ENCODE measurements around the gene NLRP13. TPM values are rescaled to one million over a fixed set of nuclear protein-coding genes. Genes with fewer than 3 reads are reported as not detected.

Gene NLRP13
- total RNA-seq, 1 experiment from 2014 or later = not detected

DNA sequence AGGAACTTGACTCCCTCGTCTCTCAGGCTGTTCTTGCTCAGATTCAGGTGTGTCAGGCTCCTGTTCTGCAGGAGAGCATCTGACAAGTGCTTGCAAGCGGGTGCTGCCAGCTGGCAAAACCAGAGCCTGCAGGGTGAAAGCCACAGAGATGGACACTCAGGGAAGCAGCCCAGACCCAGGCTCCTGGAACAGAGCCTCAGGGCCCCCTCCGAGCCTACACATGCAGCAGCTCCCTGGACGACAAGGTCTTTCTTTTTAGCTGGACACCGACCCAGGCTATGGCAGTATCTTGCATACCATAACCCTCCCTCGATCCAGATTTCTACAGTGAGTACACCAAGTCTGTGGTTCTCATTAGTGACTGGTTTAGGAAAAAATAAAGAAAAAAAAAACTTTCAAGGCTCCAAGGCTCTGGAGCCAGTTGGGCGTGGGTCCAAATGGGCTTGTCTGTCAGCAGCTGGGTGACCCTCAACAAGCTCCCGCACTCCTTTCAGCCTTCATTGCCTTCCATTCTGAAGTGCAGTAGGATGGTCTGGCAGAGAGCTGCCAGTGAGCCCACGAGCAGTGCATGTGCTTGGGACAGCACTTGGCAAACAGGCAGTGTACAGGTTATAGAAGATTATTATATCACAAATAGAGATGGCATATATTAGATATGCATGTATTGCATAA, 29.9 kb downstream of the NLRP13 start:
- no peak for DNase-seq (ENCODE audit: low spot score)

DNA sequence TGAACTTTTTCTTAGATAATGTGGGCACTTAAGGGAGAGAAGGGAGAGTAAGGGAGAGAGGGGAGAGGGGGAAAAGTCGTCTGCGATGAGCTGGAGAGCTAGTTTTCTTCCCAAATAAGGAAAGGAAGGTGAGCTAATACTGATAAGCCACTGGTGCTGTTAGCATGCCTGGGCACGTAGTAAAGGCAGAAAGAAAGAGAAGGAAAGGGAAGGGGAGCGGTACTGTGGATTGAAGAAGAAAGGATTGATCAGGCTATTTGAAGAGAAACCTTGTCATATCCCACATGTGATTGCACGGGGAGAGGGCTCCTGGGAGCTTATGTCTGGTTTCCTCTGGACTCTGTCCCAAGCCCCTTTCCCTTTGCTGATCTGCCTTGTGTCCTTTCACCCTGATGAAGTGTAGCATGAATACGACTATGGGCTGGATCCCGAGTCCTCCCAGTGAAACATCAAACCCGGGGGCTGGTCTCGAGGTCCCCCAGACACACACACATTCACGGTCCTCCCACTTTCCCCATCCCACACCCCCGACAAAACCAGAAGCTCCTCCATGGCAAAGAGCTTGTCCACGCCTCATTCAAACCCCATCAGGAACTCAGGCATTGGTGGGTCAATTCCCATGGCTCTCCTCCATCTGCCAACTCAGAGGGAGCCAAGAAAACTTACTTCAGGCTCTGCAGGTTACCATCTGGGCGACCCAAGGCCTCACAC, 30.6 kb downstream of the NLRP13 start:
- DNase-seq (ENCODE audit: low spot score) = no peak

DNA sequence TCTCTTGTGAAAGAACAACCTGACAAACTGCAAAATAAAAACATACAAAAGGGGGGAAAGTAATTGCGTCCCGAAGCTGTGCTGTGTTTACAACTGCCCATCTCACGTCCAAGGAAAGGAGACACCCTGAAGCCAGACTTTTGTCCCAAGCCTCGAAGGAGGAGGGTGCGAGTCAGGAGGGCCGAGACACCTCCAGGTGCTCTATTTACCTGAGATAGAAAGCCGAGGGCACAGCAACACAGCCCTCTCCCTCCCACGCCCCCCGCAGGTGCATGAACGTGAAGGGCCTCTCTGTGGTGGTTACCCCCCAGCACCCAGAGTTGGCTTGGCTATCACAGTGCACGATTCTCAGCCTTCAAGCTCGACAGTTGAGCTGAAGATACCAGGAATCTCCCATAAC, 33.2 kb downstream of the NLRP13 start:
- no peak for DNase-seq (ENCODE audit: low spot score)

DNA sequence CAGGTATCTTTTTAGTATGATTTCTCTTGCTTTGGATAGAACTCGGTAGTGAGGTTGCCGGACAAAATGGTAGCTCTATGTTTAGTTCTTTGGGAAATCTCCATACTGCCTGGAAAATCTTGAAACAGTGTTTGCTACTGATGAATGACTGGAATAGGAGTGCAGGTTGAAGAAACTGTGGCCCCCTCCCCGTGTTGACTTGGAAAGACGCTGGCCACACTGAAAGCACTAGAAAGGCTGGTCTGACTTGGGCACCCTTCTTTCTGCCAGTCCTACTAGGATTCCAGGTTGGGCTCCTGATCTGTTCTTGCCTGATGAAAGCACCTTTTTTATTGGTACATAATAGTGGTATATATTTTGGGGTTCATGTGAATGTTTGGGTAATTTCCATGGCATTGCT, 49.5 kb downstream of the NLRP13 start:
- DNase-seq (ENCODE audit: low spot score) = no peak

DNA sequence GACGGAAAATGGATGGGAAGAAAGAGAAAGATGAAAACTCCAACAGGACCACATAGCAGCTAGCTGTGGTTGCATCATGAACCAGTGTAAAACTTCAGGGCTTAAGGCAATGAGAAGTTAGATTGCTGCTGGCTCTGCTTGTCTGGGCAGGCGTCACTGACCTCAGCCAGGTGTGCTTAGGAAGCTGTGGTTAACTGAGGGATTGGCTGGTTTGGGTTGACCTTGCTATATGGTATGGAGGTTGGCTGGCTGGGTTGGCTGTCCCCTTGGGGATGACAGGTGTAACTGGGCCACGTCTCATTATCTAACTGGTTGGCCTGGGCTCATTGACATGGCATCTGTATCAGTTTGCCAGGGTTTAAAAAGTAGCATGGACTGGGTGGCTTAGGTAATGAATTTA, 54.9 kb downstream of the NLRP13 start:
- no peak for DNase-seq (ENCODE audit: low spot score)

DNA sequence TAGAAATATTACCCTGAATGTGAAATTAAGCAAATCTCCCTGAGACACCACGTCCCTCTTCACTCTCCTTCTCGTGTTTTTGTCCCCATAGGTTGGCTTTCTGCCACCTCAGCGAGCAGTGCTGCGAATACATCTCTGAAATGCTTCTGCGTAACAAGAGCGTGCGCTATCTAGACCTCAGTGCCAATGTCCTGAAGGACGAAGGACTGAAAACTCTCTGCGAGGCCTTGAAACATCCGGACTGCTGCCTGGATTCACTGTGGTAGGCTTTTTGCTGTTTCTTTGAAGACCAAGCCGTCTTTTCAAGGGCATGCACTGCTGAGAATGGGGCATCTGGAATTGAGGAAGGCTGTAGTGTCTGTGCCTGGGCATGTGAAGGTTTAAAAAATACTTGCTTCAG, 61.4 kb downstream of the NLRP13 start:
- DNase-seq (ENCODE audit: low spot score) = no peak

DNA sequence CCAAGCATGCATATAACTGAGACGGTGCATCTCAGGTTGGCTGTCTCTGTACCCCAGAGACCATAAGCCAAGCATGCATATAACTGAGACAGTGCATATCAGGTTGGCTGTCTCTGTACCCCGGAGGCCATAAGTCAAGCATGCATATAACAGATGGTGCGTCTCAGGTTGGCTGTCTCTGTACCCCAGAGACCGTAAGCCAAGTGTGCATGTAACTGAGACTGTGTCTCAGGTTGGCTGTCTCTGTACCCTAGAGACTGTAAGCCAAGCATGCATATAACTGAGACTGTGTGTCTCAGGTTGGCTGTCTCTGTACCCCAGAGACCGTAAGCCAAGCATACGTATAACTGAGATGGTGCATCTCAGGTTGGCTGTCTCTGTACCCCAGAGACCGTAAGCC, 65.0 kb downstream of the NLRP13 start:
- no peak for DNase-seq (ENCODE audit: low spot score)

DNA sequence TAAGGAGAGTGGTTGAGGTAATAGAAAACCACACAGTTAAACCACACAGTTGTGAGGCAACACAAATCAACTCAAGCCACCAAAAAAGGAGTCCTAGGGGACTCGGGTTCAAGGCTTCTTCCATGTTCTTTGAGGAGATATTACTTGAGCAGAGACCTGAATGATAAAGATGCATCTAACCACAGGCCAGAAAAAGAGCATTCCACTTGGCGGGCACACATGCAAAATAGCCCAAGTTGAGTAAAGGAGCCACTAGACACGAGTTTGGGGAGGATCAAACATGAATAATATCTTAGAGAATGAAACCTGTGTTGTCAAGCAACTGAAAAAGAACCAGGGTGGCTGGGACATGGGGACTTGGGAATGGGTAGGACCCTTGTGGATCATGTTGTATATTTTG, 65.6 kb downstream of the NLRP13 start:
- DNase-seq (ENCODE audit: low spot score) = no peak

DNA sequence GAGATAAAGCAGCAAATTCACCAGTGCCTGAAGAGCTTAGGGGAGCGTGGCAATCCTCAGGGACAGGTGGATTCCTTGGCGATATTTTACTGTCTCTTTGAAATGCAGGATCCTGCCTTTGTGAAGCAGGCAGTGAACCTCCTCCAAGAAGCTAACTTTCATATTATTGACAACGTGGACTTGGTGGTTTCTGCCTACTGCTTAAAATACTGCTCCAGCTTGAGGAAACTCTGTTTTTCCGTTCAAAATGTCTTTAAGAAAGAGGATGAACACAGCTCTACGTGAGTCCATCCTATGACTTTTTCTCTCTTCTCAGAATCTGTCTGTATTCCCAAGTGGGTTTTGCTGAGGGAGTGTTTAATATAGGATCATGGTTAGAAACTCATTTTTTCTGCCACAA, 73.2 kb downstream of the NLRP13 start:
- no peak for DNase-seq (ENCODE audit: low spot score)

DNA sequence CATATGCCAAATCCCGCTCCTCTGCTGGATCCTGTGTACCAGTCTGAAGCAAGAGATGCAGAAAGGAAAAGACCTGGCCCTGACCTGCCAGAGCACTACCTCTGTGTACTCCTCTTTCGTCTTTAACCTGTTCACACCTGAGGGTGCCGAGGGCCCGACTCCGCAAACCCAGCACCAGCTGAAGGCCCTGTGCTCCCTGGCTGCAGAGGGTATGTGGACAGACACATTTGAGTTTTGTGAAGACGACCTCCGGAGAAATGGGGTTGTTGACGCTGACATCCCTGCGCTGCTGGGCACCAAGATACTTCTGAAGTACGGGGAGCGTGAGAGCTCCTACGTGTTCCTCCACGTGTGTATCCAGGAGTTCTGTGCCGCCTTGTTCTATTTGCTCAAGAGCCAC, 73.7 kb downstream of the NLRP13 start:
- no peak for DNase-seq (ENCODE audit: low spot score)

DNA sequence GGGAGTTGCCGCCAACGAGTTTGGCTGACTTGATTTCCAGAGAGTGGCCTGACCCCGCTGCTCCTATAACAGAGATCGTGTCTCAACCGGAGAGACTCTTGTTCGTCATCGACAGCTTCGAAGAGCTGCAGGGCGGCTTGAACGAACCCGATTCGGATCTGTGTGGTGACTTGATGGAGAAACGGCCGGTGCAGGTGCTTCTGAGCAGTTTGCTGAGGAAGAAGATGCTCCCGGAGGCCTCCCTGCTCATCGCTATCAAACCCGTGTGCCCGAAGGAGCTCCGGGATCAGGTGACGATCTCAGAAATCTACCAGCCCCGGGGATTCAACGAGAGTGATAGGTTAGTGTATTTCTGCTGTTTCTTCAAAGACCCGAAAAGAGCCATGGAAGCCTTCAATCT, 74.2 kb downstream of the NLRP13 start:
- DNase-seq (ENCODE audit: low spot score) = no peak

DNA sequence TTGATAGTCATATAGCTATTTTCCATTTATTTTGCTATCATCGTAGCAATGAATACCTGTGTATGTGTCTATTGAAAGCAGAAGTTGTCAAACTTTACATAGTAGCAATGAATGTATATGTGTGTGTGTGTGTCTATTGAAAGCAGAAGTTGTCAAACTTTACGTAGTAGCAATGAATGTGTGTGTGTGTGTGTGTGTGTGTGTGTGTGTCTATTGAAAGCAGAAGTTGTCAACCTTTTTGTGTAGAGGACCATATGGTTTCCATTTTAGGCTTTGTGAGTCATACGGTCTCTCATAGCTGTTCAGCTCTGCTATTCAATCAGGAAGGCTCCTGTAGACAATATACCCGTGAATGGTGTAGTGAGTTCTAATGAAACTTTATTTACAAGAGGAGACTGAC, 75.0 kb downstream of the NLRP13 start:
- DNase-seq (ENCODE audit: low spot score) = no peak

DNA sequence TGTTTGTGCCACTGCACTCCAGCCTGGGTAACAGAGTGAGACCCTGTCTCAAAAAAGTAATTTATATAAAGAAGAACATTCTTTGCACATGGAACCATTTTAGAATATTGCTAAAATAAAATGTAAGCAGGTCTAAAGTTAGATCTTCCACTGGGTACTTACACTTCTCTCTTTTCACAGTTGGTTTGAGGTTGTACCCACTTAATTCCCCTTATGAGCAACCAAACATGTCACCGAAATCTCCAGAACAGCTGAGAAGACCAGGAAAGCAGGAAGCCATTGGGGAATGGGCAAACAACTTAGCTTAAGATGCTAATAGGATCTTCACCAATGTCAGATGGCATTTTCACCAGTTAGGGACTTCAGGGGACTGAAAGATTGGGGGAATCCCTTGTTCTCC, 77.0 kb downstream of the NLRP13 start:
- DNase-seq (ENCODE audit: low spot score) = no peak

Other genes with a start within 250 kb of the NLRP13 start
- gene NLRP9, start 193.9 kb downstream of the NLRP13 start, total RNA-seq (2014; rRNA removed; shearing (Covaris generic)) = not detected in 2 replicates
- 7.7 and 12.4 TPM in 2 replicates for gene RFPL4A, start 173.2 kb downstream of the NLRP13 start, total RNA-seq (2014; rRNA removed; shearing (Covaris generic))
- 1.8 TPM in 1 of 2 replicates, not detected in the other for gene RFPL4AL1, start 163.2 kb downstream of the NLRP13 start, total RNA-seq (2014; rRNA removed; shearing (Covaris generic))
- gene NLRP11, start 100.3 kb downstream of the NLRP13 start, total RNA-seq (2014; rRNA removed; shearing (Covaris generic)) = 2.1 and 2.4 TPM in 2 replicates
- gene NLRP4, start 95.8 kb downstream of the NLRP13 start, total RNA-seq (2014; rRNA removed; shearing (Covaris generic)) = 4.7 and 7.9 TPM in 2 replicates
- not detected in 2 replicates for gene NLRP8, start 15.5 kb upstream of the NLRP13 start, total RNA-seq (2014; rRNA removed; shearing (Covaris generic))
- gene NLRP5, start 54.4 kb upstream of the NLRP13 start, total RNA-seq (2014; rRNA removed; shearing (Covaris generic)) = 0.12 and 1.3 TPM in 2 replicates
- 8.6 and 12.4 TPM in 2 replicates for gene ZNF787, start 189.0 kb upstream of the NLRP13 start, total RNA-seq (2014; rRNA removed; shearing (Covaris generic))
- gene ZNF444, start 209.0 kb upstream of the NLRP13 start, total RNA-seq (2014; rRNA removed; shearing (Covaris generic)) = 9.4 and 13.8 TPM in 2 replicates
- gene GALP, start 243.7 kb upstream of the NLRP13 start, total RNA-seq (2014; rRNA removed; shearing (Covaris generic)) = 0.35 and 0.43 TPM in 2 replicates

Measured in H4 (cell line).